MM.1S (cell line): ENCODE measurements around the gene CLASP1.

Experiments used
- DNase-seq: peaks from one replicate; pipeline ENCODE4 v3.0.0-alpha.2; 2015
- H2AFZ ChIP-seq: fragments of 300-600 bp; sonication (generic); 2 replicates; pipeline ENCODE4 v1.6.0; 2016; ENCODE audit warnings: antibody characterized with exemption, low read length
- H3F3A ChIP-seq: fragments of 300-600 bp; sonication (generic); 2 replicates; pipeline ENCODE4 v1.6.1; 2016; ENCODE audit warnings: mild to moderate bottlenecking, antibody characterized with exemption, low read length, moderate library complexity, mixed read lengths; ENCODE audit not compliant: insufficient read depth
- H3K27ac ChIP-seq: fragments of 300-600 bp; sonication (generic); 2 replicates; pipeline ENCODE4 v1.5.1; 2016; ENCODE audit warnings: mild to moderate bottlenecking, low read length
- H3K27me3 ChIP-seq: fragments of 300-600 bp; sonication (generic); replicated peaks from 2 replicates; pipeline ENCODE4 v1.6.0; 2016; ENCODE audit warnings: low read length; ENCODE audit not compliant: insufficient read depth
- H3K36me3 ChIP-seq: fragments of 300-600 bp; sonication (generic); replicated peaks from 2 replicates; pipeline ENCODE4 v1.6.1; 2016; ENCODE audit warnings: mild to moderate bottlenecking, low read length, mixed read lengths; ENCODE audit not compliant: insufficient read depth
- H3K4me1 ChIP-seq: fragments of 300-600 bp; sonication (generic); 2 replicates; pipeline ENCODE4 v1.6.1; 2016; ENCODE audit warnings: low read length, mixed read lengths
- H3K4me2 ChIP-seq: fragments of 300-600 bp; sonication (generic); 2 replicates; pipeline ENCODE4 v1.6.0; 2016; ENCODE audit warnings: low read depth, low read length
- H3K4me3 ChIP-seq: fragments of 300-600 bp; sonication (generic); 2 replicates; pipeline ENCODE4 v1.5.1; 2016; ENCODE audit warnings: low read length, mixed read lengths
- H3K79me2 ChIP-seq: fragments of 300-600 bp; sonication (generic); 2 replicates; pipeline ENCODE4 v1.6.1; 2016; ENCODE audit warnings: mixed run types, low read length, mixed read lengths
- H3K9ac ChIP-seq: fragments of 300-600 bp; sonication (generic); 2 replicates; pipeline ENCODE4 v1.6.1; 2016; ENCODE audit warnings: low read length, mixed read lengths
- H3K9me2 ChIP-seq: fragments of 300-600 bp; sonication (generic); replicated peaks from 2 replicates; pipeline ENCODE4 v1.6.1; 2016; ENCODE audit warnings: mild to moderate bottlenecking, low read length, mixed read lengths; ENCODE audit not compliant: insufficient read depth
- H3K9me3 ChIP-seq: fragments of 300-600 bp; sonication (generic); replicated peaks from 2 replicates; pipeline ENCODE4 v1.6.1; 2016; ENCODE audit warnings: mild to moderate bottlenecking, low read length, mixed read lengths; ENCODE audit not compliant: insufficient read depth
- H4K20me1 ChIP-seq: fragments of 300-600 bp; sonication (generic); 2 replicates; pipeline ENCODE4 v1.6.1; 2016; ENCODE audit warnings: mild to moderate bottlenecking, low read length, moderate library complexity, mixed read lengths; ENCODE audit not compliant: insufficient read depth
- CTCF ChIP-seq: fragments of 300-600 bp; sonication (generic); IDR thresholded peaks from 2 replicates; pipeline ENCODE4 v1.5.1; 2016; ENCODE audit warnings: antibody characterized with exemption, low read length, mixed read lengths
- EZH2 ChIP-seq: fragments of 300-600 bp; sonication (generic); optimal IDR thresholded peaks from 2 replicates; pipeline ENCODE3; 2017; ENCODE audit warnings: low read depth, mild to moderate bottlenecking, antibody characterized with exemption, low read length, mixed read lengths
- EZH2phosphoT487 ChIP-seq: fragments of 300-600 bp; sonication (generic); IDR thresholded peaks from 2 replicates; pipeline ENCODE4 v1.6.1; 2018; ENCODE audit warnings: antibody characterized with exemption, low read length

CLASP1 gene

GRCh38 chr2:121505005-121505404 lies 144.3 kb downstream of the CLASP1 start:
- H3K79me2 ChIP-seq: peaks cover 30% of the 10 kb centered on the region
- 0 out of 2 replicates have a peak, but pooled peaks cover 6% of the 10 kb centered on the region for H3K36me3 ChIP-seq
- H3K4me3 ChIP-seq: no peak overlapping the region
- no peak for DNase-seq
- no peaks in the 10 kb centered on the region for H3K27me3 ChIP-seq
- no peak overlapping the region for H3K27ac ChIP-seq
- no peak overlapping the region for H2AFZ ChIP-seq
- TF ChIP-seq EZH2 (no peak), EZH2phosphoT487 (no peak), CTCF (no peak)
- no peaks in the 10 kb centered on the region for H3K9me2 ChIP-seq
- no peaks in the 10 kb centered on the region for H3K9me3 ChIP-seq
- H3K4me1 ChIP-seq: no peaks in the 10 kb centered on the region
- H3K9ac ChIP-seq: no peak overlapping the region
- H3K4me2 ChIP-seq: no peak overlapping the region
- no peaks in the 10 kb centered on the region for H3F3A ChIP-seq
- no peaks in the 10 kb centered on the region; the same call in 1 of the 2 replicates for H4K20me1 ChIP-seq

GRCh38 chr2:121504316-121504715 lies 144.9 kb downstream of the CLASP1 start:
- no peak overlapping the region for H3K27ac ChIP-seq
- no peaks in the 10 kb centered on the region for H3K27me3 ChIP-seq
- no peaks in the 10 kb centered on the region for H3K9me3 ChIP-seq
- H3K9me2 ChIP-seq: no peaks in the 10 kb centered on the region
- no peak overlapping the region for H3K4me3 ChIP-seq
- peaks cover 34% of the 10 kb centered on the region for H3K79me2 ChIP-seq
- no peak overlapping the region for H3K9ac ChIP-seq
- no peak overlapping the region for H3K4me2 ChIP-seq
- DNase-seq: no peak
- TF ChIP-seq CTCF: no peak
- no peak for TF ChIP-seq EZH2
- no peak for TF ChIP-seq EZH2phosphoT487
- H3K4me1 ChIP-seq: no peaks in the 10 kb centered on the region
- H3F3A ChIP-seq: no peaks in the 10 kb centered on the region
- H2AFZ ChIP-seq: no peak overlapping the region
- H3K36me3 ChIP-seq: 0 out of 2 replicates have a peak, but pooled peaks cover 6% of the 10 kb centered on the region
- H4K20me1 ChIP-seq: no peaks in the 10 kb centered on the region; the same call in 1 of the 2 replicates

GRCh38 chr2:121502781-121503180 lies 146.5 kb downstream of the CLASP1 start:
- H3K27me3 ChIP-seq: no peaks in the 10 kb centered on the region
- H3K9me3 ChIP-seq: no peaks in the 10 kb centered on the region
- no peak overlapping the region for H3K4me2 ChIP-seq
- H4K20me1 ChIP-seq: no peaks in the 10 kb centered on the region; the same call in 1 of the 2 replicates
- H3K79me2 ChIP-seq: peaks cover 34% of the 10 kb centered on the region
- no peak overlapping the region for H3K4me3 ChIP-seq
- 0 out of 2 replicates have a peak, but pooled peaks cover 6% of the 10 kb centered on the region for H3K36me3 ChIP-seq
- no peak for DNase-seq
- H3K9ac ChIP-seq: no peak overlapping the region
- no peak for TF ChIP-seq EZH2phosphoT487
- no peak for TF ChIP-seq EZH2
- TF ChIP-seq CTCF: no peak
- no peaks in the 10 kb centered on the region for H3F3A ChIP-seq
- H2AFZ ChIP-seq: no peak overlapping the region
- no peak overlapping the region for H3K27ac ChIP-seq
- no peaks in the 10 kb centered on the region for H3K9me2 ChIP-seq
- H3K4me1 ChIP-seq: no peaks in the 10 kb centered on the region
